Right kidney (tissue), 1 donor: Measurements from ENCODE around the gene STX7.
A peak's percentile ranks its signal among the peaks of the same experiment; 100 is the strongest.

Experiments used
- DNase-seq: peaks from one replicate; pipeline ENCODE4 v3.0.0-alpha.2; 2016

The STX7 gene

GRCh38 chr6:132413499-132413802 lies 99.5 kb downstream of the STX7 start:
- DNase-seq: no peak

- no peak for DNase-seq
These were observed 100.0 kb downstream of the STX7 start for GRCh38 chr6:132412656-132413498.

DNA sequence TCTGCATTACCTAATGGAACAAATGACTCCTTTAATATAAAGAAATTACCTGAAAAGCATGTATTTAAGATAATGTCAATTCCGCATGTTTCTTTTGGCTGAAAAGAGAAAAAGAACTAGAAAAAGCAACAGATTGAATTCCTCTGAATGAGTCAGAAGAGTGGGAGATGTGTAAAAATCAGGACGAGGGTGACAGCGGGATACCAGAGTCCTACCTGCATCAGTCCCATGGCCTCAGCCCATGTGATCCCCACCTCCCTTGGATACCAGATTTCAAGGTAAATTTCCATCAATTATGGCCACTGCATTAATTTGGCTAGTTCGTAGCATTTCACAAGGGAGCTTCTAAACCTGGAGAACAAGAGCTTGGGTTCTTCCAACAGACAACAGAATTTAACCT lies 101.6 kb downstream of the STX7 start:
- DNase-seq: no peak

GRCh38 chr6:132410830-132411229 lies 102.1 kb downstream of the STX7 start:
- no peak for DNase-seq

DNA sequence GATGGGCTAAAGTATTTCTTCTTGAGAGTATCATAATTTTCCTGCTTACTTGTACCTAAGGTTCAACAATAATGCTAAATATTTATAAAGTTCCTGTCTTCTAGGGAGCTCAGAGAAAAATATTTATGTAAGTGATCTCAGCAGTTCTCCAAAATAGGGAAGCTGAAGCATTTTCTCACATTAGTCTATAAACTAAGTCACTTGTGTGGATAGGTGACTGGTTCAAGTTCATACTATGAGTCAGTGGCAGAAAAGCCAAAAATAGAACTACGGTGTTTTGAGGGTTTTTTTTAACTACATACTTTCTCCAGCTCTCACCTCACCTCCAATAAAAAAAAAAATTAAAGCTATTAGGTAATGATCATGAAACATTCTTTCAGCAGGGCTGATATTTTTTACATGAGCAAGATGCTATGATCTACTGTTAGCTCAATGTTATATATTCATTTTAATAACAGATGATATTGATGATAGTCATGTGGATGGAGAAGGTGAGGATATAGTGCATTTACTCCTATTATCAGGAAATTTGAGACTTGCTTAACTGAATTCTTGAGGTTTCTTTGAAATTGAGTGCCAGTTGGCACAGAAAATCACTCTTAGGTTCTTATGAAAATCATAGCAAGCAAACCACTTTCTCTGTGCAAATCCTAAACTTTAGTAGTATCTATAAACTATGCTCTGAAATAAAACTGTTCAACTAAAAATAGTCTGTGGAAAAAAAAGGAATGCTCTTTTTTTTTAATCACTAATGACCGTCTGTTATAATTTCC lies 107.6 kb downstream of the STX7 start:
- no peak for DNase-seq

DNA sequence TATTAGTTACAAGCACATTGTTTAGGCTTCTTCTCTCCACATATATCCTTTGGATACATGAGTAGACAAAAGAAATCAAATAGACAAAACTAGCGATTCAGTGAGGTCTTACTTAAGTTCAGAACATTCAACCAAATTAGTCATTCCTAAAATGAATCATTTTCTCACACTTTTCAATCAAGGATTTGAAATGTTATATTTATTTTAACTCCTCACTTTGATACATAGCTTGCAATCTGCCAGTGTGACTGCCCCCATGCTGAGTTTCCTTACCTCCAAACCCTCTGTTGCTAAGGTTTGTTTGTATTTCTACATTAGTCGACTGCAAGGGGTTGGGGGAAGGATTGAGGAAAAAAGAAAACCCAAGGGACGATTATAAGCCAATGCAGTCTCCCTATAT lies 108.2 kb downstream of the STX7 start:
- DNase-seq: no peak

DNA sequence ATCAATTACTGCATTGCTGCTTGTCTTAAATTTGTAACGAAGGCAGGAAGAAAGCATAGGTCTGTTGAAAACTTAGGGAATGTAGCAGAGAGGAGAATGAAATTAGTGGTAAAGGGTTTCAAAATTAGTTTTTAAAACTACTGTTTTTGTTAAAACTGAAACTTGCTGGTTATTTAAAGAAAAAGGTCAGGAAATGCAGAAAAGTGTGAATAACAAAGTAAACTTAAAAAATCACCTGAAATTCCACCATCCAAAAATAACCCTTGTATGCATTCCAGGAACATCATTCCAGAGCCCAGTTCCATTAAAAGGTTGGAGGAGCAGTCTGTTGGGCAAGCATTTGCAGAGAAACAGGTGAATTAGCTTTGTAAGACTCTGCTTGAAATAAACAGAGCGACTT lies 108.6 kb downstream of the STX7 start:
- DNase-seq: no peak

DNA sequence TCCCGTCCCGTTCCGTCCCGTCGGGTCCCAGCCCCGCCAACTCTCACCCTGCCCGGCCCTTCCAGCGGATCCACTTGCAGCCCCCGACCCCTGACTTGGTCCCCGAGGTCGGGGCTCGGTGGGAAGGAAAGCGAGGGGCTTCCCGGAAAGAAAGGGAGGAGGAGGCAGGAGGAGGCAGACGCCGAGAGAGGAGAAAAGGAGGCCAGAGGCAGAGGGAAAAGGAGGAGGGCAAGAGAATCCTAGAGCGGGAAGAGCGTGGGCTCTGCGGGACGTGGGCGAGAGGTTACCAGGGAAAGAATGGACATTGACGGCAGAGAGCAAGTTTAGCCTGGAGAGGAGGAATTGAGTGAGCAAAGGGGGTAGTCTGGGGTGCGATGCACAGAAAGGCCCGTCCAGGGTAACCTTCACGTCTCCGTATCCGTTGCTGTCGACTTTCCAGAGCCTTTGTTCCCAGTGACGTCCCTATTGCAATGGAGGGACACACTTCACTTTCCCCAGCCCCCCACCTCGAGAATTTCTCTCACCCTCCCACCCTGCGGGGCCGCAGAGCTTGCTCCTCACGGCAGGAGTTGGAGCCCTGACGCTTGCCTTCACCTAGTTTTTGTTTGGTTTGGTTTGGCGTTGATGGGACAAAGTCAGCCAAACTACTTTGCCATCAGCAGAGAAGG lies 111.2 kb downstream of the STX7 start:
- no peak for DNase-seq

DNA sequence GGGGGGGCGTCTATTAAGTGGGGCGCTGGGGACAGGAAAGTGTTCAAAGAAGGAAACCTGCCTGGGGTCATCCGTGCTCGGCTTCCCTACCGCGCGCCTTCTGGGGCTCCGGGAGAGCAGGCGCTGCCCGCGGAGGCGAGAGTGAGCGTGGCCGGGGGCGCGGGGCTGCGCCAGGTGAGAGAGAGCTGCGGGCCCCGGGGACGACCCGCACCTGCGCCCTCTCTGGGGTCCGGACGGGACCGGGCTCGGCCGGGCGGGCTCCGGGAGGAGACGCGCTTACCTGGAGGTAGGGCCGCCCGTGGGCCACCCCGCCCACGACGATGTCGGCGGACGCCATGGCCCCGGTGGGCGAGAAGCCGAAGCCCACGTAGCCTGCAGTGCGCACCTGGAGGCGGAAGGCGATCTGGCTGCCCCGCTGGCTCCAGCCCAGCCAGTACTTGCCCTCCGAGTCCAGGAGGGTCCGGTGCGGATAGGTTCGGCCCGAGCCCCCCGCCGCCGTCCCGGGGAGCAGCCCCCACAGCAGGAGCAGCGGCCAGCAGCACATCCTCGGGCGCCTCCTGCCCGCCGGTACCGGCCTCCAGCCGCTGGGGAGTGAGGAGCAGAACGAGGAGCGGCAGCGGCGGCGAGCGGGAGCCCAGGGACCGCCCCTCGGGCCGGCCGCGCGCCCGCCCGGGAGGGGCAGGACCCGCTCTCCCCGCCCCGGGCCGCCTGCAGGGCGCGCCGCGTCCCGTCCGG lies 111.9 kb downstream of the STX7 start, which contains the start of gene MOXD1:
TSS of gene MOXD1 (minus strand) at position 593 of the 735 bp plus-strand sequence. CDS start at position 544, 49 bp downstream.
- peak; percentile 83 for DNase-seq

DNA sequence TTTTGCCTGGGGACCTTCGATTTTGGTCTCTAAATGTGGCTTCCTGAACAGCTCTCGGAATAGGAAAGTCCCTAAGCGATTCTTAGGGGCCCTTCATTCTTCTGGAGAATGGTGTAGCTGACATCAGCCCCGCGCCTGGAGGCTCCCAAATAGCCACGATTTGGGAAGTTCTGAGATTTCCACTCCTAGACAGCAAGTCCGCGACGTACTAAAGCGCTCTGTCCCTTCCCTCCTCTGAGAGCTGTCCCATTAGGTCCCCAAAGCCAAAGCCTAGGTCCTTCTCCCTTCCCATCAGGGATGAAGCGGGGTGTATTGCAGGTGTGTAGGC lies 112.4 kb downstream of the STX7 start:
- no peak for DNase-seq

DNA sequence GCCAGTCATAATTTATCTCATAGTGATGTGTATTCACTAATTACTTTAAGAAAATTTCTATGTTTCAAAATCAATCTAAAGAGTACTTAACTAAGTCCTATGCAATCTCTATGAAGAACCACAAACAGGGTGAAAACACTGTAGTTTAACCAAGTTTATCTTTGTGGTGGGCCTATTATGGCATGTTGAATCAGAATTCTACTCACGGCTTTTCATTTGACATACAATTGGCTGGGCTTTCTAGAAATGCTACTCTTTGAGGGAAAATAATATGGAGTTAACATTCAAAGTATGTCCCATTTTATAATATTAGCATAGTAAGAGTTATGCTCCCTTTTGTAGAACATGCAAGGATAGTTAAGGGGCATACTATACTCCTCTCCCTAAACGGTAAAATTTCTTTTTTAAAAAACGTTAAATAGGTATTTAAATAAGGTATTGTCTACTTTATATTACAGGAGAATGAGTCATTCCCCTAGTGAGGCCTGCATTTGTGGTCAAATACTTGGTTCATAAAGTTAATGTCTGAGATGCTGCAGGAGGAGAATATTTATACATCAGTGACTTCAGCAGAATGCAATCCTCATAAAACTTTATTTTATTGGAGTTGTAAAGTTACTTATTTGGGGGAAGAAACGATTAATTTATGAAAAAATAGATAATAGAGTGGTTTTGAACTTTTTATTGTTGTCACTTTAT lies 113.4 kb downstream of the STX7 start:
- DNase-seq: peak; percentile 18
